GM10266 (cell line): ENCODE results near the gene TLE2.

Experiments
- DNase-seq: peaks from one replicate; pipeline ENCODE4 v3.0.0; 2012; ENCODE audit errors: extremely low spot score
- TF ChIP-seq, protein P1 (sequence below): IDR thresholded peaks from 2 replicates; pipeline ENCODE4 v1.5.1; 2012; ENCODE audit warnings: mild to moderate bottlenecking, low read depth; ENCODE audit not compliant: control insufficient read depth, insufficient read depth; ENCODE audit errors: missing control alignments

TLE2 gene

DNA sequence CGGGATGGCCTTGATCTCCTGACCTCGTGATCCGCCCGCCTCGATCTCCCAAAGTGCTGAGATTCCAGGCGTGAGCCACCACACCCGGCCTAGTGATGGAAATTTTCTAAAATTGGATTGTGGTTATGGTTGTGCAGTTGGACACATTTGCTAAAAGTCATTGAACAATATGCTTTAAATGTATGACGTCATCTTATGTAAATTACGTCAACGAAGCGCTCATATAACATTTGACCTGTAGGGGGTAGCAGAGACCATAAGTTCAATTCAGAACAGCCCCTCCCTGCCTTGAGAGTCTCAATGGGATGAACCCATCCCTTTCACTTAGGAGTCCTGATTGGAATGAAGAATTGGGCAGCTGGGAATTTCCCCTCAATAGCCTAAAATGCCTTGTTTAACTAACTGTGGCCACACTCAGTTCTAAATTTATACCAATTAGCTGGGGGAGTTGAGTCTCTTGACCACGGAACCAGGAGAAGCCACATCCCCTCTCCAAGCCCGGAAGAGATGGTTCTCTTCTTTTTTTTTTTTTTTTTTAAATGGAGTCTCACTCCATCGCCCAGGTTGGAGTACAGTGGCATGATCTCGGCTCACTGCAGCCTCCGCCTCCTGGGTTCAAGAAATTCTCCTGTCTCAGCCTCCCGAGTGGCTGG is 66.9 kb downstream of the TLE2 start:
- TF ChIP-seq, protein P1, sequence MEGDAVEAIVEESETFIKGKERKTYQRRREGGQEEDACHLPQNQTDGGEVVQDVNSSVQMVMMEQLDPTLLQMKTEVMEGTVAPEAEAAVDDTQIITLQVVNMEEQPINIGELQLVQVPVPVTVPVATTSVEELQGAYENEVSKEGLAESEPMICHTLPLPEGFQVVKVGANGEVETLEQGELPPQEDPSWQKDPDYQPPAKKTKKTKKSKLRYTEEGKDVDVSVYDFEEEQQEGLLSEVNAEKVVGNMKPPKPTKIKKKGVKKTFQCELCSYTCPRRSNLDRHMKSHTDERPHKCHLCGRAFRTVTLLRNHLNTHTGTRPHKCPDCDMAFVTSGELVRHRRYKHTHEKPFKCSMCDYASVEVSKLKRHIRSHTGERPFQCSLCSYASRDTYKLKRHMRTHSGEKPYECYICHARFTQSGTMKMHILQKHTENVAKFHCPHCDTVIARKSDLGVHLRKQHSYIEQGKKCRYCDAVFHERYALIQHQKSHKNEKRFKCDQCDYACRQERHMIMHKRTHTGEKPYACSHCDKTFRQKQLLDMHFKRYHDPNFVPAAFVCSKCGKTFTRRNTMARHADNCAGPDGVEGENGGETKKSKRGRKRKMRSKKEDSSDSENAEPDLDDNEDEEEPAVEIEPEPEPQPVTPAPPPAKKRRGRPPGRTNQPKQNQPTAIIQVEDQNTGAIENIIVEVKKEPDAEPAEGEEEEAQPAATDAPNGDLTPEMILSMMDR = peak; percentile 58
- peak; percentile 52 for DNase-seq

DNA sequence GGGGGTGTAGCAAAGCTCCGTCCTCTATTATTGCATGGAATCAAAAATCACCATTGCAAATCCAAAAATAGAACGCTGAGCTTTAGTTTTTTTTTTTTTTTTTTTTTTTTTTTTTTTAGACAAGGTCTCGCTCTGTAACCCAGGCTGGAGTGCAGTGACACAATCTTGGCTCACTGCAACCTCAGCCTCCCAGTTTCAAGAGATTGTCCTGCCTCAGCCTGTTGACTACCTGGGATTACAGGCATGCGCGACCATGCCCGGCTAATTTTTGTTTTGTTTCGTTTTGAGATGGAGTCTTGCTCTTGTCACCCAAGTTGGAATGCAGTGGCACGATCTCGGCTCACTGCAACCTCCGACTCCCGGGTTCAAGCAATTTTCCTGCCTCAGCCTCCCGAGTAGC is 69.0 kb downstream of the TLE2 start:
- TF ChIP-seq, protein P1 = no peak

DNA sequence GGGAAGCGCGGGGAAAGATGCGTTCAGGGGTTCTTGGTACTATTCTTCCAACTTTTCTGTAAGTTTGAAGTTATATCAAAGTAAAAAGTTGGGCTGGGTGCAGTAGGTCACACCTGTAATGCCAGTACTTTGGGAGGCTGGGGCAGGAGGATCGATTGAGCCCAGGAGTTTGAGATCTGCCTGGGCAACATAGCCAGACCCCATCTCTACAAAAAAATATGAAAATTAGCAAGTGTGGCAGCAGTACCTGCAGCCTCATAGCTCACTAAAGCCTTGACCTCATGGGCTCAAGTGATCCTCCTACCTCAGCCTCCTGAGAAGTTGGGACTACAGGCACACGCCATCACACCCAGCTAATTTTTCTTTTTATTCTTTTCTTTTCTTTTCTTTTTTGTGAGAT is 71.9 kb downstream of the TLE2 start:
- DNase-seq = no peak
- TF ChIP-seq, protein P1 = no peak

More for the DNA sequence above, 69.0 kb downstream of the TLE2 start:
- no peak for DNase-seq

DNA sequence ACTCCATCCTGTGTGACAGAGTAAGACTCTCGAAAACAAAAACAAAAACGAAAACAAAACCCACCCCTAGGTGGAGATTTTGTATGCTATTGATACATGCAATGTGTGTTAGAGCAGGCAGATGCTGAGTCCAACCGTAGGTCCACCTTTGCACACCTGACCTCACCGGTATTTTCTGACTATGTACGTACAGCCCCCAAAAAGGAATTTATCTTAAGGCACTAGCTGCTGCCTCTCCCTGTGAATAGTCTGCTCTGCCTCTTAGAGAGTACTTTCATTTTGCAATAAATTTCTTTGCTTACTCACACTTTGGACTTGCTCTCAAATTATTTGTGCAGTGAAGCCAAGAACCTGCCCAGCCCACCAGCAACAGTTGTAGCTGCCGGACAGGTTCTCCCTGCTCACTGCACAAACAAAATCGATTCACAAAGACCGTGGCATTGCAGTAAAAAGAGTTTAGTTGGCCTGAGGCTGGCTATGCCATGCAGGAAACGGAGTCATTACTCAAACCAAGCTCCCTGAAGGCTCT is 76.1 kb downstream of the TLE2 start:
- TF ChIP-seq, protein P1 = no peak
- DNase-seq = no peak

DNA sequence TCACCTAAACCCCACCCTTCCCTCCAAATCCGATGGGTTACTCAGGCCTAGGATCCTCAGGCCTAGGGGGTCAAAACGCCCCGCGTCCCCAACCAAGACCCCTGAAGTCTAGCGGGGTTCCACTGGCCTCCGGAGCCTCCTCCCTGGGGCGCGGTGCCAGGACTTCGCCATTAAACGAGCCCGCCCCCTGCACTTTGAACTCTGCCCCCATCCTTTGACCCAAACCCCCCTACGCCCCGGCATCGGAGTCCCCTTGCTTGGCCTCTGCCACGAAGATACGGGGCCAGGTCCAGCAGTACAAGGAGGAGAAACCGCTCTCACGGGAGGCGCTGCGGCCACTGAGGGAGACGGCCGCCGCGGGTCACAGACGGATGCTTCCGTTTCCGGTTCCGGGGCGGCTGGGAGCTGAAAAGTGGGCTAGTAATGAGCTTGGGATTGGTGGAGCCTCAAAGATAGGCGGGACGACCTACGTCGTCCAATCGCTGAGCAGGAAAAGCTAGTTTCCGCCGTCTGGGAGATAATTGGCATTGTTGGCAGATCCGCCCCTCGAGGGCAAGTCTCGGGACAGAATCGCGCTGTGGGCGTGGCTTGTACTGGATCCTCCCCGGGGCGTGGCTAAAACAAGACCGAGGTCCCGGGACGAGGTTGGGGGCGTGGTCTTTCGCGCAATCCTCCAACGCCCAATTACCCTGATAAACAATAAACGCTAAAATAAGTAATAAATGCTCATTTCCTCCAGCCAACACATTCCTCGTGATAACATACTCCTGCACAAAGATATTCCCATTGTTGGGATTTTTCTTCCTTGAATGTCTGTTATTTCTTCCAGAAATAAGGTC is 78.6 kb downstream of the TLE2 start:
- TF ChIP-seq, protein P1 = no peak
- peak; percentile 97 for DNase-seq

DNA sequence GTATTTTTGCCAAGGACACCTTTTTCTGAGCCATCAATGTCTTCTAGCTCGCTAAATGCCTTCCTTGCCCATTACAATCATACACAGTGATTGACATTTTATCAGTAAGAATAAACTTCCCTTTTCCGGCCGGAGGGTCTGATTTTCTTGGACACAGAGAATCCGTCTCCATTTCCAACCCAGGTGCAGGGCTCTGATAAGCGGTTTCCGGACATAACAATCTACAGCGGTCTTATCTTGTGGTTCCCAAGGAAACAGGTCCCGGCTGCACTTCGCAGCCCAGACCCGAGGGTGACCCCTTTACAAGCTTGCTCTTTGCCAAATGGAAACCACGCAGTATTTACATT is 79.2 kb downstream of the TLE2 start:
- TF ChIP-seq, protein P1 = no peak
- no peak for DNase-seq
